Measurements from ENCODE around the gene RNH1. TPM values are rescaled to one million over a fixed set of nuclear protein-coding genes. Genes with fewer than 3 reads are reported as not detected.

RNH1 gene
- polyA plus RNA-seq, 1 of the 3 experiments (the other 2 are of a cell fraction) = 147 TPM

GRCh38 chr11:490186-490929 lies 16.7 kb downstream of the RNH1 start:
- ChIA-PET POLR2A (interaction anchor here (1.1 kb wide), 1 partner anchor 12 kb away, joined by 3 read pairs; no protein-coding TSS in a partner anchor), CTCF (no interaction called here)
- no peak overlapping the region for H3K9ac ChIP-seq
- H3K36me3 ChIP-seq (replicated peaks in 1 of 2; ENCODE audit: control insufficient read depth in 1 of 2, insufficient read depth in 2 of 2, low read length in 1 of 2) = peaks cover 0 to 37% of the 10 kb centered on the region in 2 experiments
- no peak overlapping the region for H2AFZ ChIP-seq (ENCODE audit: low read depth)
- 97% methylated on average over 22 of the region's 38 CpGs for WGBS (ENCODE audit: low lambda C conversion rate)
- DNase-seq = no peak
- H3K4me3 ChIP-seq (ENCODE audit: low read depth in 2 of 2, low read length in 1 of 2) = no peak overlapping the region
- no peaks in the 10 kb centered on the region for H3K4me1 ChIP-seq (ENCODE audit: control insufficient read depth in 1 of 2, insufficient read depth in 2 of 2, low read depth in 1 of 2, low read length in 1 of 2)
- TF ChIP-seq RCOR1 (IDR thresholded peaks at IDR 0.05; ENCODE audit: low read length) (no peak), CTCF (IDR thresholded peaks at IDR 0.05) (no peak), YY1 (IDR thresholded peaks at IDR 0.05; ENCODE audit: low read depth) (no peak), USF2 (IDR thresholded peaks at IDR 0.05; ENCODE audit: borderline replicate concordance, low read depth, low read length) (no peak), RXRA (IDR thresholded peaks at IDR 0.05; ENCODE audit: borderline replicate concordance, low read depth) (no peak), FOXJ3 (CRISPR knock-in tag; IDR thresholded peaks at IDR 0.05) (no peak), NRF1 (IDR thresholded peaks at IDR 0.05; ENCODE audit: low read depth, low read length) (no peak), ELF1 (IDR thresholded peaks at IDR 0.05) (no peak), CHD2 (IDR thresholded peaks at IDR 0.05; ENCODE audit: low read length, partially characterized antibody) (no peak), REST (IDR thresholded peaks at IDR 0.05; ENCODE audit: low read depth, low read length) (no peak), NFIC (IDR thresholded peaks at IDR 0.05; ENCODE audit: borderline replicate concordance) (no peak), PBX3 (IDR thresholded peaks at IDR 0.05) (no peak), MXI1 (IDR thresholded peaks at IDR 0.05; ENCODE audit: low read depth, low read length) (no peak), RFX5 (IDR thresholded peaks at IDR 0.05; ENCODE audit: low read length) (no peak), POLR2AphosphoS5 (IDR thresholded peaks at IDR 0.05; ENCODE audit: low read depth, low read length) (no peak), MAX (IDR thresholded peaks at IDR 0.05; ENCODE audit: low read depth) (no peak)
- no peaks in the 10 kb centered on the region; the same call in 1 of the 2 replicates for H3K79me2 ChIP-seq (ENCODE audit: insufficient read depth)
- no peaks in the 10 kb centered on the region for H3K9me3 ChIP-seq
- H3K4me2 ChIP-seq = no peak overlapping the region
- no peaks in the 10 kb centered on the region for H3F3A ChIP-seq (replicated peaks; ENCODE audit: insufficient read depth)
- H3K27me3 ChIP-seq (ENCODE audit: insufficient read depth) = no peaks in the 10 kb centered on the region
- no peaks in the 10 kb centered on the region for H3K9me2 ChIP-seq
- no peak overlapping the region for H3K27ac ChIP-seq (ENCODE audit: low read depth in 2 of 2, low read length in 1 of 2)
- H4K20me1 ChIP-seq (ENCODE audit: insufficient read depth) = no peaks in the 10 kb centered on the region

All from SK-N-SH (cell line).